Activated CD4-positive, alpha-beta T cell treated with anti-CD3 and anti-CD28 coated beads for 48 hours (primary cell): Measurements from ENCODE around the gene TMEM245.
"Not testable (repeated sequence)": the region's sequence is repeated elsewhere in the genome, so short reads cannot be mapped to it uniquely, and the experiment has no call there.

Experiments used
- DNase-seq: peaks from one replicate; pipeline ENCODE4 v3.0.0-alpha.2; 2020

Gene TMEM245

DNA sequence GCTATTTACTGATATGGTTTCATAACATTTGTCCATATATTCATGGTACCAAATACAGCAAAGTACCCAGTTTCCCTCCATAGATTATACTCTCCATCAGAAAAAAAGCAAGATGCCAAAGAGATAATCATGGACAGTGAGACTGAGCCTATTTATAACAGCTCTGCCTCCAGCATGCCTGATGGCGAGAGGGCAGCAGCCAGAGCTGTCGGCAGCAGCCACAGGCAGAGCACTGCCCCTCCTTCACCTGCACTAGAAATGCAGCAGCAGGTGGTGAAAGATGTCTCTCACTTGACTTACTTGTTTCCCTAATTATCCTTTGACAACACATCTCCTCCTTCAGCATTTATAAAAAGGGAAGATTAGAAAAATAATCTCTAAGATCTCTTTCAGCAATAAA is 138.9 kb downstream of the TMEM245 start:
- no peak for DNase-seq

GRCh38 chr9:108978205-108978604 is 141.5 kb downstream of the TMEM245 start:
- no peak for DNase-seq

DNA sequence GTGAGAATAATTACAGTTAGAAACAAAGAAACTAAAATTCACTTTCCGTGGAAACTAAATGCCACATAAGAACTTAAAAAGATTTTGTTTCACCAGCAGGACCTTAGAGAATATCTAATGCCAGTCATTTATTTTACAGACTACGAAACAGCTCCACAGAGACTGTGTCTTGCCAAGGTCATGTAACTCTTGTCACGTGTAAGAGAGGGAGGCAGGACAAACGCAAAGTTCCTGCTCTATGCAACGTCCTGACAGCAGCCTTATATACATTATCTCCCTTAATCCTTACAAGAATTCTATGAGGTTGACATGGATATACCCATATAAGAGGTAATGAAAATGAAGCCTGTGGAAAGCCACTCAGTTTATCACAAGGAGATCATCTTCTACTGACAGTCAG is 145.9 kb downstream of the TMEM245 start:
- no peak for DNase-seq

GRCh38 chr9:108972626-108973209 is 147.0 kb downstream of the TMEM245 start:
- DNase-seq = no peak

DNA sequence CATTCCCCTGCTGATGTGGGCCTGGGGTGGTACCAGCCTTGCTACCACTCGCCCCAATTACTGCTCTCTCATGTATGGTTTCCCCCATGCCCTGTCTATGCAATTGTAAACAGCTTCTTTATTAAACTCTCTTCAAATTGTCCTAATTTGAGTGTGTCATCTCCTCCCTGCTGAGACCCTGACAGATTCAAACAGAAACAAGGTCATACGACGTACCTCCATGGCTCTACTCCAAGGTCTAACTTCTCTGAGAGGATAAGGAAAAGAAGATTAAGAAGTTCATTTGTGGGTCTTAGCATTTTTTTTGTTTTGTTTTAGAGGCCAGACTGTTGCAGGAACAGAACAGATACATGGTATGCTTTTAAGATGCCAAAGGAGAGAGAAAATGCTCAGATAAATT is 147.6 kb downstream of the TMEM245 start:
- DNase-seq = no peak

DNA sequence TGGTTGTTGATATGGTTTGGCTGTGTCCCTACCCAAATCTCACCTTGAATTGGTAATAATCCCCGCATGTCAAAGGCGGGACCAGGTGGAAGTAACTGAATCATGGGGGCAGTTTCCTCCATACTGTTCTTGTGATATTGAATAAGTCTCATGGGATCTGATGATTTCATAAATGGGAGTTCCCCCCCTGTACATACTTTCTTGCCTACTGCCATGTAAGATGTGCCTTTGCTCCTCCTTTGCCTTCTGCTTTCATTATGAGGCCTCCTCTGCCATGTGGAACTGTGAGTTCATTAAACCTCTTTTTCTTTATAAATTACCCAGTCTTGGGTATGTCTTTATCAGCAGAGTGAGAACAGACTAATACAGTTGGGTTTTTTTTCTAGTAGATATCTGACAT is 148.4 kb downstream of the TMEM245 start:
- DNase-seq = not testable (repeated sequence)

- no peak for DNase-seq
Observed at GRCh38 chr9:108967916-108968315, 151.8 kb downstream of the TMEM245 start.
